Measurements from ENCODE around the gene DEFB116. TPM values are rescaled to one million over a fixed set of nuclear protein-coding genes. Genes with fewer than 3 reads are reported as not detected.

DEFB116 gene, protein sequence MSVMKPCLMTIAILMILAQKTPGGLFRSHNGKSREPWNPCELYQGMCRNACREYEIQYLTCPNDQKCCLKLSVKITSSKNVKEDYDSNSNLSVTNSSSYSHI
- not detected in 5 replicates for total RNA-seq (2022; extraction: Qiagen RNA extraction; ENCODE audit: low read depth)

DNA sequence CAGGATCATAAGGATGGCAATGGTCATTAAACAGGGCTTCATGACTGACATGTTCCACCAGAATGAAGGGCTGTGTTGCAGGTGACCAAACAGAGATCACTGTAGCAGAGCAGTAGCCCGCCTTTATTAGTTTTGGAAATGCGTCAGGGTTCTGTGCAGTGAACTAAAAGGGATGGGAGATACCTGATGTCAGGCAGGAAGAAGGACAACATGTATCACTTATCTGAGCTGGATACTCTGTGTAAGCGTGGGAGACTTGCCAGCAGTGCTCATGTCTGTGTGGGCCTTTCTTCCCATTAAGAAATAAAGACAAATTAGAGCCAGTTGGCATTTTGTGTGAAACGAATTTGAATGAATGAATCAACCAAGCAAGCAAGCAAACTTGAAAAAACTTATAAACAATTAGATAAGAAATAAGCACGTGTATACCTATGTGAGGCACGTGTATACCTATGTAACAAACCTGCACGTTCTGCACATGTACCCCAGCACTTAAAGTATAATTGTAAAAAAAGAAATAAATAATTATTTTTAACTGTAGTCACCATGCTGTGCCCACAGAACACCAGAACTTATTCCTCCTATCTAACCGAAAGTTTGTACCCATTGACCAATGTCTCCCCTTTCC lies at the start of gene DEFB116:
Gene DEFB116, minus strand, starts transcription at position 51 of the 628 bp plus-strand sequence. Its CDS starts 0 bp downstream, at position 51.

DNA sequence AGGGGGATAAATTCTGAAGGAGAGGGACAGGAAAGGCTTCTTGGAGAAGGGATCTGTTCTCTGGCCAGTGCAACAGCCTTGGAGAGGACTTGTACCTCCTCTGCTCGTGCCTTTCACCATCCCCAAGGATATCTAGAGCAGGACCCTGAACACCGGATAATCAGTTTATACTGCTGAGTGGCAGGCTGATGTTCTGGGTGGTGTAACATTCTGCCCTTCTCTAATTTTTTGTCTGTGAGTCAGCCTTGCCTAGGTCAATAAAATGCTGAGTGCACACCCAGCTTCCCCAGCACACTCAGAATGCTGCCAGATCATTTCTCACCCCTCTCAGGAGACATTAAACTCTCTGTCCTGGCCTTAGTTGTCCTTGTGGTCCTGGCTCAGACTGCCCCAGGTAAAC lies 51.0 kb downstream of the DEFB116 start, which contains the start of gene DEFB115:
Gene DEFB115, plus strand, starts transcription at position 301 of the 400 bp plus-strand sequence. Its CDS starts 0 bp downstream, at position 301.

Other genes starting within 250 kb of the DEFB116 start
- not detected in 5 replicates for gene DEFB115, start 50.9 kb downstream of the DEFB116 start, total RNA-seq (2022; extraction: Qiagen RNA extraction; ENCODE audit: low read depth)
- gene DEFB118, start 60.0 kb upstream of the DEFB116 start, total RNA-seq (2022; extraction: Qiagen RNA extraction; ENCODE audit: low read depth) = not detected in 5 replicates
- gene DEFB119, start 82.0 kb upstream of the DEFB116 start, total RNA-seq (2022; extraction: Qiagen RNA extraction; ENCODE audit: low read depth) = not detected in 5 replicates
- not detected in 5 replicates for gene DEFB121, start 97.6 kb upstream of the DEFB116 start, total RNA-seq (2022; extraction: Qiagen RNA extraction; ENCODE audit: low read depth)
- not detected in 5 replicates for gene DEFB123, start 132.0 kb upstream of the DEFB116 start, total RNA-seq (2022; extraction: Qiagen RNA extraction; ENCODE audit: low read depth)
- not detected in 5 replicates for gene DEFB124, start 166.5 kb upstream of the DEFB116 start, total RNA-seq (2022; extraction: Qiagen RNA extraction; ENCODE audit: low read depth)
- gene REM1, start 166.7 kb upstream of the DEFB116 start, total RNA-seq (2022; extraction: Qiagen RNA extraction; ENCODE audit: low read depth) = 0.18 to 0.87 TPM (median 0.29 TPM) in 5 replicates
- gene HM13, start 205.9 kb upstream of the DEFB116 start, total RNA-seq (2022; extraction: Qiagen RNA extraction; ENCODE audit: low read depth) = 183 to 262 TPM (median 248 TPM) in 5 replicates